H1 (cell line): ENCODE data around the gene ZNF672. TPM values are rescaled to one million over a fixed set of nuclear protein-coding genes. Genes with fewer than 3 reads are reported as not detected.
"Not testable (repeated sequence)": the region's sequence is repeated elsewhere in the genome, so short reads cannot be mapped to it uniquely, and the experiment has no call there.

ENCODE experiments used
- CTCF ChIA-PET: fragments of 300-600 bp; sonication (Branson Sonifier 250); formaldehyde crosslinking; loops from one replicate; lab custom pipeline; 2021; ENCODE audit not compliant: partially characterized antibody; lab: Charles Lee
- POLR2A ChIA-PET: fragments of 300-600 bp; sonication (Branson Sonifier 250); formaldehyde crosslinking; loops from one replicate; lab custom pipeline; 2021; ENCODE audit warnings: inconsistent platforms; ENCODE audit not compliant: partially characterized antibody; lab: Charles Lee
- DNase-seq, 2 experiments: peaks; one replicate each; pipeline versions ENCODE4 v3.0.0 to v3.0.0-alpha.2; 2010 to 2022; ENCODE audit warnings: low spot score in 2 of 2, low read depth in 1 of 2, mixed read lengths in 1 of 2
- FAIRE-seq: peaks from 2 replicates; lab custom pipeline; 2011; peaks lifted over from hg19 to GRCh38; lab: Jason Lieb, UNC
- H2AFZ ChIP-seq: 2 replicates; pipeline ENCODE4 v1.8.1; 2012; ENCODE audit warnings: low read length, inconsistent platforms
- H2AK5ac ChIP-seq: 2 replicates; pipeline ENCODE4 v1.6.1; 2013; ENCODE audit warnings: low read depth, low read length
- H2BK120ac ChIP-seq: replicated peaks from 2 replicates; pipeline ENCODE3; 2013; ENCODE audit warnings: low read depth, low read length, inconsistent platforms
- H2BK12ac ChIP-seq: 2 replicates; pipeline ENCODE4 v1.6.1; 2013; ENCODE audit warnings: low read depth, low read length
- H2BK15ac ChIP-seq: 2 replicates; pipeline ENCODE4 v1.6.1; 2013; ENCODE audit warnings: low read length
- H2BK20ac ChIP-seq: 2 replicates; pipeline ENCODE4 v1.6.1; 2013; ENCODE audit warnings: low read length
- H2BK5ac ChIP-seq: 2 replicates; pipeline ENCODE4 v1.6.1; 2013; ENCODE audit warnings: low read depth, low read length
- H3K14ac ChIP-seq: 2 replicates; pipeline ENCODE4 v1.6.1; 2013; ENCODE audit warnings: inconsistent platforms; ENCODE audit not compliant: insufficient read length
- H3K18ac ChIP-seq: 2 replicates; pipeline ENCODE4 v1.6.1; 2013; ENCODE audit warnings: low read length; ENCODE audit errors: extremely low read depth
- H3K23ac ChIP-seq: 2 replicates; pipeline ENCODE4 v1.6.1; 2013; ENCODE audit warnings: inconsistent platforms; ENCODE audit not compliant: insufficient read length
- H3K23me2 ChIP-seq: 2 replicates; pipeline ENCODE4 v1.6.1; 2013; ENCODE audit warnings: low read depth, low read length
- H3K27ac ChIP-seq: 2 replicates; pipeline ENCODE4 v1.6.1; 2011; ENCODE audit warnings: low read depth, low read length, inconsistent platforms
- H3K27me3 ChIP-seq, 4 experiments: replicated peaks in 1 of 4; 1 replicate in 1 of 4; 2 replicates in 3 of 4; pipeline versions ENCODE4 v1.6.1 to v1.8.1; 2011 to 2013; ENCODE audit warnings: low read length in 3 of 4, mild to moderate bottlenecking in 3 of 4, inconsistent platforms in 2 of 4, mixed read lengths in 2 of 4, moderate library complexity in 1 of 4; ENCODE audit not compliant: control insufficient read depth in 3 of 4, insufficient read depth in 3 of 4; ENCODE audit errors: extremely low read depth in 1 of 4
- H3K36me3 ChIP-seq, 4 experiments: 2 replicates each; pipeline versions ENCODE4 v1.6.1 to v1.8.1; 2011 to 2013; ENCODE audit warnings: mild to moderate bottlenecking in 4 of 4, low read length in 3 of 4, moderate library complexity in 2 of 4, control low read depth in 1 of 4, inconsistent platforms in 1 of 4; ENCODE audit not compliant: insufficient read depth in 4 of 4, control insufficient read depth in 2 of 4
- H3K4ac ChIP-seq: replicated peaks from 2 replicates; pipeline ENCODE3; 2013; ENCODE audit warnings: low read length, low read depth, mixed read lengths, inconsistent platforms; ENCODE audit not compliant: insufficient read length
- H3K4me1 ChIP-seq, 4 experiments: replicated peaks in 1 of 4; 1 replicate in 1 of 4; 2 replicates in 3 of 4; pipeline versions ENCODE4 v1.6.1 to v1.8.1; 2011 to 2013; ENCODE audit warnings: low read length in 3 of 4, inconsistent platforms in 2 of 4, mixed read lengths in 1 of 4; ENCODE audit not compliant: insufficient read depth in 4 of 4, control insufficient read depth in 3 of 4
- H3K4me2 ChIP-seq, 2 experiments: 2 replicates each; pipeline versions ENCODE4 v1.6.1 to v1.8.1; 2011 to 2013; ENCODE audit warnings: low read depth in 2 of 2, low read length in 2 of 2, control low read depth in 1 of 2, inconsistent platforms in 1 of 2, mild to moderate bottlenecking in 1 of 2; ENCODE audit not compliant: insufficient read depth in 1 of 2
- H3K4me3 ChIP-seq, 4 experiments: fragments of 200-600, 300-600 bp in 1 of 4; sonication (generic), shearing (Covaris generic), sonication (Bioruptor Twin) in 1 of 4; 2 replicates each; pipeline versions ENCODE4 v1.5.1 to v1.8.1; 2011 to 2016; ENCODE audit warnings: low read length in 4 of 4, low read depth in 3 of 4, control low read depth in 2 of 4, inconsistent platforms in 2 of 4, mild to moderate bottlenecking in 2 of 4, mixed read lengths in 1 of 4, moderate library complexity in 1 of 4; ENCODE audit not compliant: insufficient read depth in 2 of 4; ENCODE audit errors: extremely low read depth in 1 of 4
- H3K56ac ChIP-seq: replicated peaks from 2 replicates; pipeline ENCODE3; 2013; ENCODE audit warnings: low read depth, mild to moderate bottlenecking, mixed read lengths, low read length, inconsistent platforms; ENCODE audit not compliant: insufficient read length
- H3K79me1 ChIP-seq: 2 replicates; pipeline ENCODE4 v1.6.1; 2013; ENCODE audit warnings: low read depth, low read length, control low read depth
- H3K79me2 ChIP-seq, 2 experiments: 2 replicates each; pipeline versions ENCODE4 v1.6.1 to v1.8.1; 2012 to 2013; ENCODE audit warnings: low read length in 2 of 2, mild to moderate bottlenecking in 2 of 2, inconsistent platforms in 1 of 2; ENCODE audit not compliant: insufficient read depth in 2 of 2, control insufficient read depth in 1 of 2
- H3K9ac ChIP-seq, 4 experiments: replicated peaks in 1 of 4; 1 replicate in 1 of 4; 2 replicates in 3 of 4; pipeline versions ENCODE4 v1.6.1 to v1.8.1; 2011 to 2013; ENCODE audit warnings: low read depth in 3 of 4, low read length in 3 of 4, control low read depth in 2 of 4, mild to moderate bottlenecking in 2 of 4, moderate library complexity in 2 of 4, inconsistent platforms in 1 of 4; ENCODE audit errors: extremely low read depth in 1 of 4
- H3K9me3 ChIP-seq, 2 experiments: 2 replicates each; pipeline versions ENCODE4 v1.6.1 to v1.8.1; 2012 to 2013; ENCODE audit warnings: mild to moderate bottlenecking in 2 of 2, moderate library complexity in 2 of 2, control low read depth in 1 of 2, inconsistent platforms in 1 of 2, low read depth in 1 of 2, low read length in 1 of 2, mixed read lengths in 1 of 2; ENCODE audit not compliant: insufficient read depth in 2 of 2
- H4K20me1 ChIP-seq, 2 experiments: replicated peaks in 1 of 2; 2 replicates each; pipeline versions ENCODE3 to v1.8.1; 2011 to 2013; ENCODE audit warnings: inconsistent platforms in 2 of 2, low read length in 2 of 2, mild to moderate bottlenecking in 1 of 2; ENCODE audit not compliant: insufficient read depth in 2 of 2, control insufficient read depth in 1 of 2
- H4K5ac ChIP-seq: 2 replicates; pipeline ENCODE4 v1.6.1; 2013; ENCODE audit warnings: low read length, low read depth, mixed read lengths, inconsistent platforms; ENCODE audit not compliant: insufficient read length
- H4K8ac ChIP-seq: 2 replicates; pipeline ENCODE4 v1.8.0; 2013; ENCODE audit warnings: mild to moderate bottlenecking, moderate library complexity, low read length, inconsistent platforms; ENCODE audit not compliant: insufficient read depth; ENCODE audit errors: extremely low read depth
- H4K91ac ChIP-seq: replicated peaks from 2 replicates; pipeline ENCODE3; 2013; ENCODE audit warnings: low read length, mixed read lengths, inconsistent platforms; ENCODE audit not compliant: insufficient read length
- TAF7 ChIP-seq: optimal IDR thresholded peaks from 2 replicates; pipeline ENCODE3; 2011; ENCODE audit warnings: low read depth, mild to moderate bottlenecking, inconsistent platforms, low read length, moderate library complexity, borderline replicate concordance
- WGBS, 2 experiments: shearing (Covaris generic) in 1 of 2; methylation state at CpG; one replicate each; pipeline versions ENCODE4 v1.1.6 to v1.1.7; 2013 to 2015; ENCODE audit warnings: low lambda C conversion rate in 2 of 2, mixed read lengths in 2 of 2, inconsistent platforms in 1 of 2, low coverage in 1 of 2, missing lambda C conversion rate in 1 of 2; ENCODE audit not compliant: insufficient replicate concordance in 2 of 2, insufficient coverage in 1 of 2, insufficient read length in 1 of 2; ENCODE audit errors: extremely low coverage in 1 of 2, missing lambda C conversion rate in 1 of 2; 5-methylcytosine and 5-hydroxymethylcytosine counted together
- polyA plus RNA-seq, 7 experiments: library from polyadenylated mRNA; depleted of rRNA in 3 of 7; stranded (reverse) in 5 of 7; unstranded in 2 of 7; fragments of >200 nt in 5 of 7; fragments of 200-250 nt in 2 of 7; gene quantifications; 1 replicate in 5 of 7; 2 replicates in 1 of 7; 4 replicates in 1 of 7; pipeline versions ENCODE4 v1.2.1 to v1.2.3, GENCODE V29; 2011 to 2013; ENCODE audit warnings: missing spikeins in 2 of 7, mixed read lengths in 2 of 7
- total RNA-seq: library from RNA; stranded (reverse); fragmentation: NEBNext Ultra II Directional; extraction: Animal tissue kit (Norgen Biotek cat#: 25700); gene quantifications from 2 replicates; pipeline ENCODE4 v1.2.1, GENCODE V29; 2021

The ZNF672 gene
- total and polyA plus RNA-seq, 2 of the 8 experiments (the other 6 are each of a cell fraction or from before 2014, with no cell fraction given), result 30.7 to 40.4 TPM

- CTCF ChIA-PET, result no interaction called here
- Histone ChIP-seq H3K36me3 (no peaks in the 10 kb centered on the region), H3K4me2 (no peak overlapping the region)
Measured at GRCh38 chr1:248793592-248793991, 44.4 kb upstream of the ZNF672 start.

GRCh38 chr1:248794663-248795062, 43.4 kb upstream of the ZNF672 start:
- H3K79me2 ChIP-seq, H3K4me3 ChIP-seq, H3K14ac ChIP-seq, H2BK120ac ChIP-seq, H4K91ac ChIP-seq, H2BK12ac ChIP-seq, H3K4me2 ChIP-seq, FAIRE-seq, H3K56ac ChIP-seq, H3K36me3 ChIP-seq, H2BK5ac ChIP-seq, POLR2A ChIA-PET, H4K5ac ChIP-seq, H4K20me1 ChIP-seq, H2BK15ac ChIP-seq, H3K23ac ChIP-seq, H2AFZ ChIP-seq, H3K79me1 ChIP-seq, H3K9ac ChIP-seq, H2AK5ac ChIP-seq, H3K4ac ChIP-seq, H2BK20ac ChIP-seq, H3K27ac ChIP-seq, DNase-seq, H4K8ac ChIP-seq, H3K4me1 ChIP-seq, H3K18ac ChIP-seq, H3K23me2 ChIP-seq, H3K27me3 ChIP-seq: not testable (repeated sequence)
- CTCF ChIA-PET, result interaction anchor here (1.6 to 1.8 kb wide), 2 partner anchors 12 to 17 kb away, joined by 5 to 7 read pairs; no protein-coding TSS in a partner anchor
- peaks cover 48 to 68% of the 10 kb centered on the region in 2 experiments for H3K9me3 ChIP-seq
- WGBS, 2 experiments, result 78% methylated on average over 5 of the region's 5 CpGs; no CpG with 5 or more reads in 1 of the 2 experiments

More at GRCh38 chr1:248793592-248793991, 44.4 kb upstream of the ZNF672 start:
- H2BK20ac ChIP-seq, result no peak overlapping the region
- no peak overlapping the region for H2BK5ac ChIP-seq
- peaks cover 54 to 72% of the 10 kb centered on the region in 2 experiments for H3K9me3 ChIP-seq
- no peak overlapping the region for H2BK120ac ChIP-seq
- no peaks in the 10 kb centered on the region for H3K79me1 ChIP-seq
- H2BK12ac ChIP-seq, result no peak overlapping the region
- H3K27me3 ChIP-seq, result no peaks in the 10 kb centered on the region
- no peak overlapping the region for H3K23ac ChIP-seq
- no peak for TF ChIP-seq TAF7
- TF ChIP-seq, all 59 proteins: peak for 0
- Histone ChIP-seq H2AFZ (no peak overlapping the region), H3K79me2 (no peaks in the 10 kb centered on the region), H4K20me1 (no peaks in the 10 kb centered on the region), H2BK15ac (no peak overlapping the region), H3K4me3 (no peak overlapping the region), H3K23me2 (no peaks in the 10 kb centered on the region), H4K8ac (no peak overlapping the region), H3K56ac (no peak overlapping the region), H3K9ac (no peak overlapping the region), H3K18ac (no peak overlapping the region), H3K4ac (no peak overlapping the region), H3K4me1 (no peaks in the 10 kb centered on the region), H3K27ac (no peak overlapping the region), H3K14ac (no peak overlapping the region), H4K91ac (no peak overlapping the region), H4K5ac (no peak overlapping the region), H2AK5ac (no peak overlapping the region)
- no peak for FAIRE-seq
- POLR2A ChIA-PET, result no interaction called here
- no peak for DNase-seq
